Stimulated activated CD8-positive, alpha-beta memory T cell treated with anti-CD3 and anti-CD28 coated beads, Interleukin-2, amount 100 ng/mL, for 48 hours (primary cell): ENCODE measurements around the gene SDK1.

ENCODE experiments used
- DNase-seq, 2 donors: peaks; one replicate each; pipeline ENCODE4 v3.0.0-alpha.2; 2020; ENCODE audit warnings: low read depth in 2 of 2

Gene SDK1

DNA sequence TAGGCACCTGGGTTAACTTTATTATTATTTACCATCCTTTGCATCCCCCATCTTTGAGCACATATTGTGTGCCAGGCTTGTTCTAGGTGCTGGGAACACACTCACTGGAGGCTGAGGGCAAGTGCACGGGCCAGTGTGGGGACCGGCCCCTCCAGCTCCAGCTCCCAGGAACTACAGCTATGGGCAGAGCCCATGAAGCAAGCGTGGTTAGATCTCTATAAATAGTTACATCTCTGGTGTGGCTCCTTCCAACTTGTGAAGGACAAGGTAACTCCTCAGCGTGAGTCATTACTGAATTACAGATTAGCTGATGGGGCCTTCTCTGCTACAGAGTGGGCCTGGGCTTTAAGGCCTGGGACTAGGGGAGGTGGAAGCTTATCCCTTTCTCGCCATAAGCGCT lies 583.5 kb downstream of the SDK1 start:
- DNase-seq, result no peak

DNA sequence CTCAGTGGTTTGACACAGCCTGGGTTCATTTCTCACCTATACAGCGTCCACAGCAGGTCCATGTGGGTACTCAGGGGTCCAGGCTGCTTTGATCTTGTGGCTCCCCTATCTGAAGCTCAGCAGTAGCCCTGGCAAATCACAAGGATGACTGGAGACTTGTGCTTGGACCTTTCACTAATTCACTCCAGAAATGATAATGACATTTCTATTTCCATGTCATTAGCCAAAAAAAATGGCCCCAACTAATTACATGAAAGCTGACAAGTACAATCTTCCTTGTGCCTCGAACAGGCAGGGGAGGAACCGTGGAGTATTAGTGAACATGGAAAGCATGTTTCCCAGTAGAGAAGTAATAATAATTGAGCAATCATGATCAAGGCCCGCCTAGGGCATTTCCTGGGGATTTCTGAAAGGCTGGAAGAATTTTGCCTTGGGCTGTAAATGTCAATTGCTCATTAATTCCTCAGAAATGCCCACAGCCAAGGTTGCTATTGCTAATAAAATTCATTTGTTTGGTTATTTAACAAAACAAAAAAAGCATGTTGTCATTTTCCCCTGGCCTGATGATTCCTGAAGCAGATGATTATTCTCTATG lies 586.1 kb downstream of the SDK1 start:
- no peak for DNase-seq

- DNase-seq, result no peak
These were observed 587.0 kb downstream of the SDK1 start for GRCh38 chr7:3888096-3888495.

- DNase-seq, result no peak
These were observed 591.1 kb downstream of the SDK1 start for GRCh38 chr7:3892157-3892556.

GRCh38 chr7:3892686-3893085 lies 591.6 kb downstream of the SDK1 start:
- no peak for DNase-seq

DNA sequence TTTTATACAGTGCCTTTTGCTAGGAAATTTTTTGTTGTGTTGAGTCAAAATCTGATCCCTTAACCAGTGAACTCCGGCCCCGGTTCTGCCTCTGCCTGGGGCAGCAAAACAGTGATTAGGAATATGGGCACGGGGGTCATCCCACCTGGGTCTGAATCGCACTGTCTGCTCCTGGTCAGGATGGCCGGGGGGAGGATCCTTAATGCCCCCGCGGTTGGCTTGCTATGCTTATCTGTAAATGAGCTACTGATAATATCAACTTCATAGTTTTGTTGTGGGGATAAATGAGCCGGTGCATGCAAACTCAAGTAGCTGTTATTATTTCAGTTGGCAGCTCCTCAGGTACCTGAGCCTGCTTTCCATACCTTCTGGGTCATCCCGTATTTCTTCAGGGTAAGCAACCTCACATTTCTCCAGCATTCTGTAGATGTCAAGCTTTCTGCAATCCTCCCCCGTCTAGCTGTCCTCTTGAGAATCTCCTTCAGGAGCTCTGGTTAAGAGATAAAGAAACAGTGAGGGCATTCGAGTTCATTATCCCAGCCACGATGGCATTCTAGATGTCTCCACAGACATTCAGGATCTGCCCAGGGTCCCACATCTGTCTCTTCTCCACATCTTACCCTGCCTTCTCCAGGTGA lies 592.2 kb downstream of the SDK1 start:
- DNase-seq, result no peak

- no peak for DNase-seq
These were observed 592.7 kb downstream of the SDK1 start for GRCh38 chr7:3893789-3894153.

DNA sequence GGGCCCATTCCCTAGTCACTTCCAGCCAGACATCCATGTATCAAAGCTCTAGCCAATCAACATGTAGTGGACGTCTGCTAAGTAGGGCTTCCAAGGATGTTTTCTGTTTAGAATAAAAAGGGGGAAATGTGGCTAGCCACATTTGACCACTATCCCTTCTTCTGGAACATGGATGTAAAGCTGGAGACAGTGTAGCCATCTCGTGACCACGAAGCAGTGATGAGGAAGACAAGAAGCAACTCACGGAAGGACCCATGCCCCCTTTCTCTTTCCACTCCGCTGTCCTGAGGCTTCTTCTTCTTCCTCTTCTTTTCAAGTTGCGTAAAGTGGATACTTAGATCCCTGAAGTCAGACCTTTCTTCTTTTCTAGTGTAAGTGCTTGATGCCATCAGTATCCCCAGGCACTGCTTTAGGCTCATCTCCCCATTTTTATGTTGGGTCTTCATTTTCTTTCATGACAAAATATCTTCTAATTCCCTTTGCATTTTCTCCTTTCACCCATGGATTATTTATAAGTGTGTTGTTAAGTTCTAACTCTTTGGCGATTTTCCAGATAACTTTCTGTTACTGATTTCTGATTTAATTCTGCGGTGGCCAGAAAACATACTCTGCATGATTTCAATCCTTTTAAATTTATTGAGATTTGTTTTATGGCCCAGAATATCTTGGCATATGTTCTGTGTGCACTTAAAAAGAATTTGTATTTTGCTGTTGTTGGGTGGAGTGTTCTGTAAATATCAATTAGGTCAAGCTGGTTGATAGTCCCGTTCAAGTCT lies 594.5 kb downstream of the SDK1 start:
- DNase-seq, result no peak

DNA sequence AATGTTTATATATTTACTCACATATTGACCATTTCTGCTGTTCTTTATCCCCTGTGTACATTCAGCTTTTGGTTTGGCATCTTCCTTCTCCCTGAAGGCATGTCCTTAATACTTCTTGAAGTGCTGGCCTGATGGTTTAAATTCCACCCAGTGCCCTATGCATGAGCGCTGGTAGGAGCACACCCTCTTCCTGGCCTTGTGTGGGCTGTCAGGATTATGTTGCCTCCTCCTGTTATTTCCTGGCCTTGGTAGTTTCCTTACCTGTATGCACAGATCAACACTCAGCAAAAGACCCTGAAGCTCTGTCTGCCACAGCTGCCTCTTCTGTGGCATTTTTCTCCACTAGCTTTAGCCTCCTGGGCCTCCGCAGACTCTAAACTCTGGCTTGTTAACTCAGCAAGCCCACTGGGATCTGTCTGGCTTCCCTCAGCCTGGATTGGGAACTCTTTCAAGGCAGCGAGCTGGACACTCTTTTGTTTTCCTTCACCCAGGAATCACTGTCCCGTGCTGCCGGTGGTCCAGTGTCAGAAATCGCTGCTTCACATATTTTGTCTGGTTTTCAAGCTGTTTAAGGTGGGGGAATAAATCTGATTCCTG lies 595.2 kb downstream of the SDK1 start:
- DNase-seq, result no peak

- DNase-seq, result peak; percentile 5 to 18
These were observed 596.6 kb downstream of the SDK1 start for GRCh38 chr7:3897430-3898372.

GRCh38 chr7:3899559-3899991 lies 598.5 kb downstream of the SDK1 start:
- DNase-seq, result no peak

DNA sequence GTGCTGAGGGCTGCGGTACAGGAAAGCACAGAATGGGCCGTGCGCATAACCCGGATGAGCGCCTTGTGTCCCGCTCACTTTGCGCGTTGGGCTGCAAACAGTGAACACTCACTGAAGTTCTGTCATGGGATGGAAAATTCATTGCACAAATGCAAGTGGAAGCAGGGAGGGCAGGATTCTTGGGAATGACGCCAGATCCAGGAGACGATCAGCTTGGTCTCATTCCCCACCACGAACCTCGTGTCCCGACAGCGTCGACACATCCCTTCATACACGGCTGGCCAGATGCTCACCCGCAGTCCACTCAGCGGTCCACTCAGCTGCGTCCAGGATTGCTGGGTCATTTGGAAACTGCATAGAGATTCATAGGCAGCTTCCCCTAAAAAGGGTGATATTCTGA lies 607.1 kb downstream of the SDK1 start:
- DNase-seq, result no peak

DNA sequence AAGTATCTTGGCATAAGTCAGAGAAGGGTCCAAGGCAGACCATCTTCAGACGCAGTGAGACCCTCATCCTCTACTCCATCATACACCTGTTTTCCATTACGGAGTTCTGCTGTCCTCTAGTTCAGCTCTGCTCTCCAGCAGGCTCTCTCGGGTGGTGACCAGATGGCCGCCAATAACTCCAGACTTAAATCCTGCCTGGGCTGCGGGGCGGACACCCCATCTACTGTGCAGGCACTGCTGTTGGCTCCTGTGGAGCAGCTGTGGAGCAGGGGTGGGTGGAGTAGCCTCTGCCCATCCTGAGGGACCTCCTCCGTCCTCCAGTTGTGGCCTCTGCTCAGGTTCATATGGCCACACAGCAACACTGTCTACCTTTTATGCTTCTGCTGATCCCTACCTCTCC lies 608.1 kb downstream of the SDK1 start:
- DNase-seq, result no peak

DNA sequence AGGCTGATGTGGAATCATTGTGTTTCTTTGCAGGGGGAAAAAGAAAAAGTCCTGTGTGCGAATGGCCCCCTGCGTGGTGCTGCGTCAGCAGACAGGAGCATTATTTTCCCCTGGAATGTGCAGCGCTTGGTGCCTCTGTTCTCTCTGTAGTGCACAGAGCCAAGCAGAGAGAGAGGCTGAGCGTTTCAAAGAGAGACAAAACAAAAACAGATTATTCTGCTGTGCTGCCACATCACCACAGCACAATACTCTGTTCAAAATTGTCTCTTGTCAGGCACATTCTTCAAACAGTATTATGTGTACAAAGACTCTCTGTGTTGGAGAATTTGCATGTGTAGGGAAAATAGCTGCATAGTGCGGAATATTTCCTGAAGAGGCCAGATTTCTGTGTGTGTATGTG lies 609.0 kb downstream of the SDK1 start:
- no peak for DNase-seq

- DNase-seq, result no peak
These were observed 610.6 kb downstream of the SDK1 start for GRCh38 chr7:3911685-3912084.

DNA sequence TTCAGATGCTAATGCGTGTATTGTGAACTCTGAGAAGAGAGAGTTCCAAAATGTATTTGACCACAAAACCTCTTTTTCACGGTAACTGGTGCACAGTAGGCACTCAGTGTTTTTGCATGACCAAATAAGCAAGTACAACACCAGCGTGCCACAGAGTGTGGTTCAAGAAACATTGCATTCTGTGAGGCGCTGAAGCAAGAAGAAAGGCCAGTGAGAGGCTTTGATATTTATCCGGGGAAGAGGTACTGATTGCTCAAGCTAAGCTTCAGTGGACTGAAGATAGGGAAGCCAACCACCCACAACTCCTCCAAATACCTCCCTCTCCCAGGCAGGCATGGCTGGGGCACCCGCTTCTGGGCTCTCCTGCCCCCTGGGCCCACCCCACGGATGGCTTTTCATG lies 611.2 kb downstream of the SDK1 start:
- DNase-seq, result no peak

GRCh38 chr7:3914051-3914775 lies 613.2 kb downstream of the SDK1 start:
- DNase-seq, result no peak

DNA sequence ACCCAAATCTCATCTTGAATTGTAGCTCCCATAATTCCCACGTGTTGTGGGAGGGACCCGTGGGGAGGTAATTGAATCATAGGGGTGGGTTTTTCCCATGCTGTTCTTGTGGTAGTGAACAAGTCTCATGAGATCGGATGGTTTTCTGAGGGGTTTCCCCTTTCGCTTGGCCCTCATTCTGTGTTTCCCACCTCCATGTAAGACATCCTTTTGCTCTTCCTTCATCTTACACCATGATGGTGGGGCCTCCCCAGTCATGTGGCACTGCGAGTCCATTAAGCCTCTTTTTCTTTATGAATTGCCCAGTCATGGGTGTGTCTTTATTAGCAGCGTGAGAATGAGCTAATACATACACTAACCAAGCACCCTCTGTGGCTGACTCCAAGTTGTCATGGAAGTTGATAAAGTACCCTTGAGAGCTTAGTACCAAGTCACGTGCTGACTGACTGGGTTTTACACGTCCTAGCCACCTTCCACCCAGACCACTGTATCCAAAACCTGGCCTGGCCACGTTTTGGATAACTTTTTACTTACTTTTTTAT lies 614.4 kb downstream of the SDK1 start:
- no peak for DNase-seq

DNA sequence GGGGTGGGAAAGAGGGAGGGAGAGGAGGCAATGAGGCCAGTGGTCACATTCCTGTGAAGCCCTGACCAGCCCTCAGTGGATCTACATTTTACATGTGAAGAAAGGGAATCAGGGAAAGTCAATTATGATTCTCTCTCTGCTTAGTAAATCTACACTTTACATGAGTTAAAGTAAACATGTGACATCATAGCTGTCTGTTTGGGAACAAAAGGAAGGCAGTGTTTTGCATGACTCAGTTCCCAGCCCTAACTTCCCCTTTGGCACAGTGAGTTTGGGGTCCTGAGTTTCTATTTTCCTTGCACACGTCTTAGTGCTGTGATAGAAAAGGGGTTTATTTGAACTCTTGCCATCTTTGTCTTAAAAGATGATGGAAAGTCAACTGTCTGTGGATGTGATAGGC lies 615.1 kb downstream of the SDK1 start:
- no peak for DNase-seq

DNA sequence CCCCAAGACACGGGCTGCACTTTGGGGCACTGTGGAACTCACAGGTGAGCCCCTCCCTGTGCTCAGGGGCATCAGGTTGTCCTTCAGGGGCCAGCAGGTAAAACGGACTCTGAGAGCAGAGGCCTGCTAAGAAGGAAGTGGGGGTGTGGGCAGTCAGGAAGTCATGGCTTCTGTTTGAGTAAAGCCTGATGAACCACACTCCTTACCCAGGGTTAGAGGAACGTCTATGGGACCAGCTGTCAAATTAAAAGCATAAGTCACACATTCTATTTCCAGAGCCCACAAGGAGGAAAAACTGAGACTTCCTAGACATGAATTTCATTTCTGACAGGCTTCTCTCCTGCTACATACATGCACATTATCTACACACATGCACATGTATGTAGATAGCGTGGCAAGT lies 616.4 kb downstream of the SDK1 start:
- no peak for DNase-seq

DNA sequence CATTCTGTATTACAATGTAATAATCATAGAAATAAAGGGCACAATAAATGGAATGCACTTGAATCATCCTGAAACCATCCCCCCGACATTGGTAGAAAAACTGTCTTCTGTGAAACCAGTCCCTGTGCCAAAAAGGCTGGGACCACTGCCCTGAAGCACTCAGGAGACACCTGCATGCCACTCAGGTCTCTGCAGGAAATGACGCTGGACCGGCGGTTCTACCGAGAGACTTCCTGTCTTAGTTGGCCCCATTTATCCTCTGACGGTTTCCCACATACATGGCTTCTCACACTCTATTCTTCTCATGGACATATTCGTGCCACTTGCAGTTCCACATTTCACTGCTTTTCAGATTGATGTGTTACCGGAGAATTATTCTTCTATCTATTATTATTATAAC lies 617.5 kb downstream of the SDK1 start:
- no peak for DNase-seq
